ENCODE measurements around the gene DOK5.

- no peak for TF ChIP-seq CTCF (IDR thresholded peaks at IDR 0.05)
- no peak for TF ChIP-seq POLR2A (IDR thresholded peaks at IDR 0.05)
These were observed 5.4 kb upstream of the DOK5 start for GRCh38 chr20:54469952-54470351.

All from uterus (tissue), 2 donors.